IPS-11a (cell line): ENCODE data around the gene ADCY3.

Experiments
- H3K4me3 ChIP-seq: one replicate; pipeline ENCODE4 v1.5.1; 2013; ENCODE audit warnings: low read depth, low read length, control low read depth

The ADCY3 gene

GRCh38 chr2:24832931-24833701, 86.9 kb downstream of the ADCY3 start:
- H3K4me3 ChIP-seq = no peak overlapping the region

GRCh38 chr2:24832521-24832920, 87.5 kb downstream of the ADCY3 start:
- H3K4me3 ChIP-seq = no peak overlapping the region

- H3K4me3 ChIP-seq = no peak overlapping the region
Measured at GRCh38 chr2:24832073-24832461, 88.0 kb downstream of the ADCY3 start.

- no peak overlapping the region for H3K4me3 ChIP-seq
Measured at GRCh38 chr2:24831221-24832072, 88.6 kb downstream of the ADCY3 start.

- H3K4me3 ChIP-seq = no peak overlapping the region
Measured at GRCh38 chr2:24830786-24831185, 89.3 kb downstream of the ADCY3 start.

GRCh38 chr2:24830351-24830750, 89.7 kb downstream of the ADCY3 start:
- H3K4me3 ChIP-seq = no peak overlapping the region

- H3K4me3 ChIP-seq = no peak overlapping the region
Measured at GRCh38 chr2:24828238-24828996, 91.6 kb downstream of the ADCY3 start.

- H3K4me3 ChIP-seq = no peak overlapping the region
Measured at GRCh38 chr2:24827321-24828237, 92.5 kb downstream of the ADCY3 start.

GRCh38 chr2:24826773-24827145, 93.3 kb downstream of the ADCY3 start:
- no peak overlapping the region for H3K4me3 ChIP-seq

GRCh38 chr2:24825883-24826772, 93.9 kb downstream of the ADCY3 start:
- H3K4me3 ChIP-seq = no peak overlapping the region

- H3K4me3 ChIP-seq = no peak overlapping the region
Measured at GRCh38 chr2:24824966-24825882, 94.8 kb downstream of the ADCY3 start.

- H3K4me3 ChIP-seq = no peak overlapping the region
Measured at GRCh38 chr2:24824071-24824588, 95.9 kb downstream of the ADCY3 start.

- no peak overlapping the region for H3K4me3 ChIP-seq
Measured at GRCh38 chr2:24822049-24822706, 97.9 kb downstream of the ADCY3 start.

GRCh38 chr2:24821433-24821891, 98.6 kb downstream of the ADCY3 start:
- no peak overlapping the region for H3K4me3 ChIP-seq

GRCh38 chr2:24820598-24821432, 99.2 kb downstream of the ADCY3 start:
- H3K4me3 ChIP-seq = no peak overlapping the region

- no peak overlapping the region for H3K4me3 ChIP-seq
Measured at GRCh38 chr2:24820175-24820513, 99.9 kb downstream of the ADCY3 start.
